Right ventricle myocardium inferior (tissue), 1 donor: ENCODE results near the gene MAB21L4. TPM values are rescaled to one million over a fixed set of nuclear protein-coding genes. Genes with fewer than 3 reads are reported as not detected.

ENCODE experiments used
- ATAC-seq: fragments of 200-7000 bp; cut with Tn5 transposase; one replicate; pipeline ENCODE4 v1.9.1; 2020; ENCODE audit warnings: mild to moderate bottlenecking, moderate library complexity
- DNase-seq: peaks from one replicate; pipeline ENCODE4 v3.0.0; 2021; ENCODE audit errors: missing footprints
- intact Hi-C: fragments of 100-400 bp; cut with DNase I; formaldehyde crosslinking; loops from one replicate; pipeline ENCODE4 v1.11.0; 2022
- total RNA-seq: library from RNA; stranded (reverse); fragmentation: NEBNext Ultra II Directional; extraction: Animal tissue kit (Norgen Biotek cat#: 25700); gene quantifications from one replicate; pipeline ENCODE4 v1.2.1, GENCODE V29; 2021
- donor health status: DM: no; HTN: yes; CAD: no; lungs with severe emphysema.

MAB21L4 gene
- total RNA-seq, 1 donor from 2014 or later, result not detected

GRCh38 chr2:240888890-240889573 is 6.9 kb downstream of the MAB21L4 start:
- ATAC-seq (no peak), DNase-seq (peak; percentile 21)
- intact Hi-C loops, result no loop called here

GRCh38 chr2:240888130-240888889 is 7.6 kb downstream of the MAB21L4 start:
- DNase-seq, result peak; percentile 45
- no peak for ATAC-seq
- intact Hi-C loops, result no loop called here

GRCh38 chr2:240887631-240888030 is 8.3 kb downstream of the MAB21L4 start:
- peak; percentile 7 for DNase-seq
- intact Hi-C loops, result no loop called here
- ATAC-seq, result no peak

GRCh38 chr2:240886678-240887609 is 9.0 kb downstream of the MAB21L4 start:
- ATAC-seq (no peak), DNase-seq (peak; percentile 28)
- intact Hi-C loops, result no loop called here

- intact Hi-C loops, result no loop called here
- DNase-seq, result peak; percentile 5
- no peak for ATAC-seq
These were observed 9.9 kb downstream of the MAB21L4 start for GRCh38 chr2:240886023-240886565.

GRCh38 chr2:240885566-240885965 is 10.4 kb downstream of the MAB21L4 start:
- intact Hi-C loops, result no loop called here
- no peak for ATAC-seq
- peak; percentile 31 for DNase-seq

GRCh38 chr2:240884745-240885144 is 11.2 kb downstream of the MAB21L4 start:
- no peak for ATAC-seq
- DNase-seq, result no peak
- intact Hi-C loops, result no loop called here

GRCh38 chr2:240884221-240884620 is 11.7 kb downstream of the MAB21L4 start:
- ATAC-seq (no peak), DNase-seq (no peak)
- intact Hi-C loops, result no loop called here

GRCh38 chr2:240881913-240882312 is 14.0 kb downstream of the MAB21L4 start:
- ATAC-seq (no peak), DNase-seq (no peak)
- intact Hi-C loops, result no loop called here

GRCh38 chr2:240879105-240879504 is 16.9 kb downstream of the MAB21L4 start:
- ATAC-seq (no peak), DNase-seq (no peak)
- intact Hi-C loops, result no loop called here

GRCh38 chr2:240878341-240878936 is 17.5 kb downstream of the MAB21L4 start:
- DNase-seq, result no peak
- intact Hi-C loops, result no loop called here
- ATAC-seq, result no peak

- no peak for ATAC-seq
- intact Hi-C loops, result no loop called here
- DNase-seq, result no peak
These were observed 18.3 kb downstream of the MAB21L4 start for GRCh38 chr2:240877460-240878340.

GRCh38 chr2:240876475-240877251 is 19.3 kb downstream of the MAB21L4 start:
- DNase-seq (no peak), ATAC-seq (no peak)
- intact Hi-C loops, result no loop called here

- ATAC-seq (no peak), DNase-seq (no peak)
- intact Hi-C loops, result no loop called here
These were observed 19.9 kb downstream of the MAB21L4 start for GRCh38 chr2:240876035-240876474.

GRCh38 chr2:240875228-240876034 is 20.5 kb downstream of the MAB21L4 start:
- no peak for DNase-seq
- intact Hi-C loops, result no loop called here
- ATAC-seq, result no peak

- intact Hi-C loops, result no loop called here
- ATAC-seq, result no peak
- no peak for DNase-seq
These were observed 21.2 kb downstream of the MAB21L4 start for GRCh38 chr2:240874715-240875227.
